Limb (tissue), 2 donors: ENCODE data around the gene INKA1.
"Not testable (repeated sequence)": the region's sequence is repeated elsewhere in the genome, so short reads cannot be mapped to it uniquely, and the experiment has no call there.

Experiments
- DNase-seq, 2 donors: peaks; one replicate each; pipeline ENCODE4 v3.0.0-alpha.2; 2016; ENCODE audit errors: extremely low spot score in 2 of 2

INKA1 gene

GRCh38 chr3:49802719-49803464 lies at the start of gene INKA1:
Gene INKA1, plus strand, starts transcription at chr3:49803261. Its CDS starts 132 bp downstream, at chr3:49803393.
- DNase-seq, result peak; percentile 92

GRCh38 chr3:49754536-49754935 lies 48.5 kb upstream of the INKA1 start:
- no peak for DNase-seq

- DNase-seq, result no peak
Measured at GRCh38 chr3:49756036-49756435, 47.0 kb upstream of the INKA1 start.

GRCh38 chr3:49757197-49757596 lies 45.9 kb upstream of the INKA1 start:
- no peak for DNase-seq

DNA sequence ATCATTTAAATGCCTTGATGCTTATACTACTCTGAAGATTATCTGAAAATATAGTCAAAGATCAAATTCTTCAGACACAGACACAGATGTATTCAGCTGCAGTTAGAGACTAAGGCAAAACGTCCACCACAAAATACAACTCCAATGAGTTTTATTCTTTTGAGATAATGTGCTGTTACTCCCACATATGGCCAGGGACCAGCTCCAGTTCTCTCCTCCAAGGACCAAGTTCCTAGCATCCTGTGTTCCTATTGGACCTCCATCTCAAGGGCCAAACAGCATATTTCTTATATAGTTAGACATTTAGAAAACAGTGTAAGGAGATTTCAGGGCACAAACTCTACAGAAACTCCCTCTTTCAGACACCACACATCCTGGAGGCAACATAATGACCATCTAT lies 43.8 kb upstream of the INKA1 start:
- DNase-seq, result no peak

DNA sequence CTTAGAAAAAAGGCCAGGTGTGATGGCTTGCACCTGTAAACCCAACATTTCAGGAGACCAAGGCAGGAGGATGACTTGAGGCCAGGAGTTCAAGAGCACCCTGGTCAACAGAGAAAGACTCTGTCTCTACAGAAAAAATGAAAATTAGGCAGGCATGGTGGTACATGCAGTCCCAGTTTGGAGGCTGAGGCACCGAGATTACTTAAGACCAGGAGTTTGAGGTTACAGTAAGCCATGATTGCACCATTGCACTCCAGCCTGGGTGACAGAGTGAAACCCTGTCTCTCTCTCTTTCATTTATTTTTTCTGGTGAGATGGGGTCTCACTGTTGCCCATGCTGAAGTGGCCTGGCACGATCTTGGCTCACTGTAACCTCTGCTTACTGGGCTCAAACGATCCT lies 41.4 kb upstream of the INKA1 start:
- DNase-seq, result no peak

GRCh38 chr3:49763981-49764380 lies 39.1 kb upstream of the INKA1 start:
- no peak for DNase-seq

DNA sequence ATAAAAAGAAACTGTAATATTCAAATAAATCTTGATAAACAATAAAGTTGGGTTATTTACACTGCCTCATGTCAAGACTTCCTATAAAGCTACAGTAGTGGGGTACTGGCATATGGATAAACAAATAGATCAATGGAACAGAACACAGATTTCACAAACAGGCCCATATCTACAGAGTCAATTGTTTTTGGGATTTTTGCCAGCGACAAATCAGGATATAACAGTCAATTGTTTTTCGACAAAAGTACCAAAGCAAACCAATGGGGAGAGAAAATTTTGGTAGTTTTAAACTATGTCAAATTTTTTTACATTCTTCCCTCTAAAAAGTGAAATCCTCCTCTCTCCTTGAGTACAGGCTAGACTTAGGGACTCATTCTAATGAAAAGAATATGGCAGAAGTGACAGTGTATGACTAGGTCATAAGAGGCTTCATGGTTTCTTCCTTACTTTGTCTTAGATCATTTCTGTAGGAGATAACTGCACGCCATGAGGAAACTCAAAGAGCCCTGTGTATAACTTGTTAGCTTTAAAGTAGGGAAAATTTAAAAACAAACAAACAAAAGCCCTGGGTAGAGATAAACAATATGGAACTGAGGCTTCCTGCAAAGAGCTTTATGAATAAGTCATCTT lies 33.7 kb upstream of the INKA1 start:
- DNase-seq, result no peak

GRCh38 chr3:49769926-49770325 lies 33.1 kb upstream of the INKA1 start:
- no peak for DNase-seq

GRCh38 chr3:49771340-49771938 lies 31.6 kb upstream of the INKA1 start:
- DNase-seq, result no peak

- DNase-seq, result no peak
Measured at GRCh38 chr3:49772703-49773102, 30.4 kb upstream of the INKA1 start.

DNA sequence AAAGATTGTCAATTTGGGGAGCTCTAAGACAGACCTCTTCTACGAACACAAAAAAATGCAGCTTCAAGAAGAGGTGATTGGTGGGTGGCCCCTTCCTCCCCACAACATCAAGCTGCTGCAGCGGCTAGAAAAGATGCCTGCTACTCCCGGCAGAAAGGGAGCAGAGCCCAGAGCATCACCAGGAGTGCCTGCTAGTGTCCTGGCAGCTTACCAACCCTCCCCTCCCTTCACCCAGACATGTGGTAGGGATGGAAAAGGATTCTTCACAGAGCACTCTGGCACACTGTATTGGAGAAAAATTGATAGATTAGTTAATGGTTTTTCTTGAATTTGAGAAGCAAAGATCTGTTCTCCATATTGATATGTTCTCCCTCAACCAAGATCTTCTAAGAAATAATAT lies 27.5 kb upstream of the INKA1 start:
- DNase-seq, result no peak

DNA sequence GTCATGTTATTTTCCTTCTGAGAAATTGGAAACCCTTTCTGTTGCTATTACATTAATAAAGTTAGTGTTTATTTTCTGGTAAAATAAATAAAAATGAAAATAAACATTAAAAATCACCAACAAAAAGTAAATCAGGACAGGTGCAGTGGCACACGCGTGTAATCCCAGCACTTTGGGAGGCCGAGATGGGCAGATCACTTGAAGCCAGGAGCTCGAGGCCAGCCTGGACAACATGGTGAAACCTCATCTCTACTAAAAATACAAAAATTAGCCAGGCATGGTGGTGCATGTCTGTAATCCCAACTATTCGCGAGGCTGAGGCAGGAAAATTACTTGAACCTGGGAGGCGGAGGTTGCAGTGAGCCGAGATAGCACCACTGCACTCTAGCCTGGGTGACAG lies 27.0 kb upstream of the INKA1 start:
- DNase-seq, result not testable (repeated sequence)

- DNase-seq, result no peak
Measured at GRCh38 chr3:49779358-49780079, 23.5 kb upstream of the INKA1 start.

DNA sequence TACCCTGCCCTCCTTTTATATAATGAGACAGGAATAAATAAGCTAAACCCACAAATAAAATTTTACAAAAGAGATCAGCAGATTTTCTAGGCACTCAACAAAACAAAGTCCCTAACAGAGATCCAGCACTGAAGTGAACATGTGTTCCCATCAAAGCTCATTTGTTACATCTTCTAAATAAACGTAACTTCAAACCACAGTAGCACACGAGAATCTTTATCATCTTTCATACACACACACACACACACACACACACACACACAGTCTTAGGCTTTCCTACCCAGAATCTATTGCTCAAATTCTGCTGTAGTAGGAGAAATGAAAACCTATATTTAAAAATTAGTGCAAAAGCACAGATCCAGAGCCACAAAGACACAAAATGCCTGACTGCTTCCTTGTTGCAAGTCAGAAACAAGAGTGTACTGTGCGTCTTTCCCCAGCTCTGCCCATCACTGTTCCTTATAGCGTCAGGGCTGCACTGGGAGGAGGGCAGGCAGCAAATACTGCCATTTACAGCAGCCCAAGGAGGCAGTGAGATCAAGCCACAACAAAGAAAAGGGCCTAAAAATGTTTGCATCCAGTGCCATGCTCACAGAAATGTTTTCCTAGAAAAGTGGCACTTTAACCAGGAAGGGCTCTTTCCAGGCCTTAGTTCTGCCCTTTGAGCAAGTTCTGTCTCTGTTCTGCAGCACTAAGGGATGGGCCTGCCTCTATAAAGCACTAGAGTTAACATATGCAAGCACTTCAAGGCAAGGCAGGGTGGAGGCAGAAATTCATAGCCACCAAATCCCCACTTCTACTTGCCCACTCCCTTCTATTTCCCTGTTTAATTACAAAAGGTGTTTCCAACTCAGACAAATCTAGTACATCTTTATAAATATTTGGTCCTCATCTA lies 22.7 kb upstream of the INKA1 start:
- DNase-seq, result no peak

- not testable (repeated sequence) for DNase-seq
Measured at GRCh38 chr3:49780975-49781365, 22.1 kb upstream of the INKA1 start.

DNA sequence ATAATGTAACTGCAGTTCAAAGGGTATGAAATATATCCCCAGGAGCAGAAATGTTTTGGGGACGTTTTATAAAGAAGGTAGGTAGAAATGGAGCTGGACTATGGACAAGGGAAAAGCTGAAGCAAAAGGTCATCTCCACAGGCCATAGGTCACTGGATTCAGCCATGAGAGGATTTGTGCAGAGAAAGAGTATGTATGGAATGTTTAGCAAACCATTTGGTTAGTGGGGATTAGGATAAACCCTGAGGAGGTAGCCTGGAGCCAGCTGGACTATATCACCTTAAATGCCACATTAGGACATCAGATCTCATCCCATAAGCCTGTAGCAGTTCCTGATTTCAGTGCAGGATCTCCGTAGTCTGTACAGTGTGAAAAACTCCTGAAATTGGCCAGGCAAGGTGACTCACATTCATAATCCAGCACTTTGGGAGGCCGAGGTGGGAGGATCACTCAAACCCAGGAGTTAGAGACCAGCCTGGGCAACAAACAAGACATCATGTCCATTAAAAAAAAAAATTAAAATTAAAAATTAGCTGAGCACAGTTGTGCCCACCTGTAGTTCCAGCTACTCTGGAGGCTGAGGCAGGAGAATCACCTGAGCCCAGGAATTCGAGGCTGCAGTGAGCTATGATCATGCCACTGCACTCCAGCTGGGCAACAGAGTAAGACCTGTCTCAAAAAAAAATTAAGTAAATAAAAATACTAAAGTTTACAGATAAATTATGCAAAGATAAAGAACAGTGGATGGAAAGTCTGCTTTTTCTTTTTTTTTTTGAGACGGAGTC lies 21.5 kb upstream of the INKA1 start:
- DNase-seq, result no peak

- DNase-seq, result not testable (repeated sequence)
Measured at GRCh38 chr3:49782277-49782676, 20.8 kb upstream of the INKA1 start.

- peak in 1 of 2 donors; percentile 22 for DNase-seq
Measured at GRCh38 chr3:49785565-49786356, 17.3 kb upstream of the INKA1 start.
